NCI-H2081 (cell line): ENCODE results near the gene KNL1.
"Not testable (repeated sequence)": the region's sequence is repeated elsewhere in the genome, so short reads cannot be mapped to it uniquely, and the experiment has no call there.

Experiments used
- DNase-seq, 2 experiments: peaks; one replicate each; lab custom pipeline; 2025; lab: John Stamatoyannopoulos, UW

The KNL1 gene

GRCh38 chr15:40664909-40665308, 70.9 kb downstream of the KNL1 start:
- DNase-seq, result no peak

GRCh38 chr15:40676290-40676689, 82.2 kb downstream of the KNL1 start:
- DNase-seq, result not testable (repeated sequence)

GRCh38 chr15:40676906-40677305, 82.9 kb downstream of the KNL1 start:
- DNase-seq, result not testable (repeated sequence)

GRCh38 chr15:40680151-40680550, 86.1 kb downstream of the KNL1 start:
- DNase-seq, result no peak

GRCh38 chr15:40680959-40681358, 86.9 kb downstream of the KNL1 start:
- not testable (repeated sequence) for DNase-seq

GRCh38 chr15:40684381-40684780, 90.3 kb downstream of the KNL1 start:
- DNase-seq, result no peak

- DNase-seq, result no peak
These were observed 91.3 kb downstream of the KNL1 start for GRCh38 chr15:40685376-40685775.

- DNase-seq, result no peak
These were observed 95.1 kb downstream of the KNL1 start for GRCh38 chr15:40688932-40689799.

GRCh38 chr15:40691737-40692136, 97.7 kb downstream of the KNL1 start:
- no peak for DNase-seq

GRCh38 chr15:40693904-40694687, 100.0 kb downstream of the KNL1 start:
- no peak for DNase-seq

GRCh38 chr15:40694688-40695468, 100.8 kb downstream of the KNL1 start, which contains the start of gene RAD51:
TSS of gene RAD51 (plus strand) at chr15:40695174. CDS start at chr15:40698759, 3,585 bp downstream.
- DNase-seq, result peak; percentile 87 to 90

- DNase-seq, result peak in 1 of 2 experiments; percentile 35
These were observed 101.4 kb downstream of the KNL1 start for GRCh38 chr15:40695469-40695890.

- no peak for DNase-seq
These were observed 102.2 kb downstream of the KNL1 start for GRCh38 chr15:40696228-40696627.

GRCh38 chr15:40697916-40698315, 103.9 kb downstream of the KNL1 start:
- DNase-seq, result no peak

- peak in 1 of 2 experiments; percentile 18 for DNase-seq
These were observed 108.0 kb downstream of the KNL1 start for GRCh38 chr15:40702077-40702476.

- DNase-seq, result no peak
These were observed 112.1 kb downstream of the KNL1 start for GRCh38 chr15:40706121-40706520.
